Measurements from ENCODE around the gene LRMDA.

Gene LRMDA

GRCh38 chr10:75433216-75433615, 1.8 kb downstream of the LRMDA start:
- H3K36me3 ChIP-seq, result no peaks in the 10 kb centered on the region
- H3K4me1 ChIP-seq, result peaks cover 0 to 19% (median 10%) of the 10 kb centered on the region in 4 donors
- no peak overlapping the region for H3K4me3 ChIP-seq
- H3K9me3 ChIP-seq, result no peaks in the 10 kb centered on the region
- intact Hi-C loops (cut with DNase I; ENCODE audit: low total_unique reads), result no loop called here
- no peaks in the 10 kb centered on the region for H3K27me3 ChIP-seq
- no peak for TF ChIP-seq CTCF (IDR thresholded peaks at IDR 0.05)
- H3K27ac ChIP-seq, result no peak overlapping the region
- no peak for DNase-seq

- Histone ChIP-seq H3K36me3 (no peaks in the 10 kb centered on the region), H3K4me3 (no peak overlapping the region), H3K4me1 (peaks cover 0 to 19% (median 10%) of the 10 kb centered on the region in 4 donors), H3K27me3 (no peaks in the 10 kb centered on the region), H3K9me3 (no peaks in the 10 kb centered on the region), H3K27ac (no peak overlapping the region)
- intact Hi-C loops (cut with DNase I; ENCODE audit: low total_unique reads), result no loop called here
- no peak for TF ChIP-seq CTCF (IDR thresholded peaks at IDR 0.05)
- no peak for DNase-seq
Observed at GRCh38 chr10:75434291-75434690, 2.9 kb downstream of the LRMDA start.

GRCh38 chr10:75435291-75435690, 3.9 kb downstream of the LRMDA start:
- DNase-seq, result no peak
- peaks cover 0 to 19% (median 10%) of the 10 kb centered on the region in 4 donors for H3K4me1 ChIP-seq
- no peak overlapping the region for H3K27ac ChIP-seq
- no peaks in the 10 kb centered on the region for H3K9me3 ChIP-seq
- TF ChIP-seq CTCF (IDR thresholded peaks at IDR 0.05), result no peak
- no peak overlapping the region for H3K4me3 ChIP-seq
- no peaks in the 10 kb centered on the region for H3K36me3 ChIP-seq
- intact Hi-C loops (cut with DNase I; ENCODE audit: low total_unique reads), result no loop called here
- no peaks in the 10 kb centered on the region for H3K27me3 ChIP-seq

GRCh38 chr10:75436896-75437295, 5.5 kb downstream of the LRMDA start:
- H3K27ac ChIP-seq, result no peak overlapping the region
- no peak for TF ChIP-seq CTCF (IDR thresholded peaks at IDR 0.05)
- no peaks in the 10 kb centered on the region for H3K9me3 ChIP-seq
- peaks cover 0 to 7% (median 2%) of the 10 kb centered on the region in 4 donors for H3K4me1 ChIP-seq
- no peak overlapping the region for H3K4me3 ChIP-seq
- no peaks in the 10 kb centered on the region for H3K27me3 ChIP-seq
- DNase-seq, result no peak
- intact Hi-C loops (cut with DNase I; ENCODE audit: low total_unique reads), result no loop called here
- H3K36me3 ChIP-seq, result no peaks in the 10 kb centered on the region

GRCh38 chr10:75437693-75438092, 6.3 kb downstream of the LRMDA start:
- Histone ChIP-seq H3K27me3 (no peaks in the 10 kb centered on the region), H3K27ac (no peak overlapping the region), H3K9me3 (peaks cover 0 to 3% (median 0%) of the 10 kb centered on the region in 3 donors), H3K36me3 (no peaks in the 10 kb centered on the region), H3K4me3 (no peak overlapping the region), H3K4me1 (no peaks in the 10 kb centered on the region)
- TF ChIP-seq CTCF (IDR thresholded peaks at IDR 0.05), result no peak
- intact Hi-C loops (cut with DNase I; ENCODE audit: low total_unique reads), result no loop called here
- no peak for DNase-seq

GRCh38 chr10:75438275-75438674, 6.9 kb downstream of the LRMDA start:
- H3K36me3 ChIP-seq, result no peaks in the 10 kb centered on the region
- intact Hi-C loops (cut with DNase I; ENCODE audit: low total_unique reads), result no loop called here
- H3K27me3 ChIP-seq, result no peaks in the 10 kb centered on the region
- no peaks in the 10 kb centered on the region for H3K4me1 ChIP-seq
- no peak for DNase-seq
- no peak overlapping the region for H3K27ac ChIP-seq
- no peak overlapping the region for H3K4me3 ChIP-seq
- TF ChIP-seq CTCF (IDR thresholded peaks at IDR 0.05), result no peak
- H3K9me3 ChIP-seq, result peaks cover 0 to 9% (median 0%) of the 10 kb centered on the region in 3 donors

All from tibial artery (tissue), 4 donors.